NCI-H460 (cell line): ENCODE results near the gene DUSP22. TPM values are rescaled to one million over a fixed set of nuclear protein-coding genes. Genes with fewer than 3 reads are reported as not detected.

Experiments
- DNase-seq: peaks from one replicate; pipeline ENCODE4 v3.0.0-alpha.2; 2016; ENCODE audit warnings: low read depth; ENCODE audit errors: extremely low read depth
- total RNA-seq: library from RNA; depleted of rRNA; stranded (reverse); fragments of >200 nt; shearing (Covaris generic); gene quantifications from 2 replicates; pipeline ENCODE4 v1.2.3, GENCODE V29; 2014

DUSP22 gene
- total RNA-seq, 1 experiment from 2014 or later: 48.4 TPM

DNA sequence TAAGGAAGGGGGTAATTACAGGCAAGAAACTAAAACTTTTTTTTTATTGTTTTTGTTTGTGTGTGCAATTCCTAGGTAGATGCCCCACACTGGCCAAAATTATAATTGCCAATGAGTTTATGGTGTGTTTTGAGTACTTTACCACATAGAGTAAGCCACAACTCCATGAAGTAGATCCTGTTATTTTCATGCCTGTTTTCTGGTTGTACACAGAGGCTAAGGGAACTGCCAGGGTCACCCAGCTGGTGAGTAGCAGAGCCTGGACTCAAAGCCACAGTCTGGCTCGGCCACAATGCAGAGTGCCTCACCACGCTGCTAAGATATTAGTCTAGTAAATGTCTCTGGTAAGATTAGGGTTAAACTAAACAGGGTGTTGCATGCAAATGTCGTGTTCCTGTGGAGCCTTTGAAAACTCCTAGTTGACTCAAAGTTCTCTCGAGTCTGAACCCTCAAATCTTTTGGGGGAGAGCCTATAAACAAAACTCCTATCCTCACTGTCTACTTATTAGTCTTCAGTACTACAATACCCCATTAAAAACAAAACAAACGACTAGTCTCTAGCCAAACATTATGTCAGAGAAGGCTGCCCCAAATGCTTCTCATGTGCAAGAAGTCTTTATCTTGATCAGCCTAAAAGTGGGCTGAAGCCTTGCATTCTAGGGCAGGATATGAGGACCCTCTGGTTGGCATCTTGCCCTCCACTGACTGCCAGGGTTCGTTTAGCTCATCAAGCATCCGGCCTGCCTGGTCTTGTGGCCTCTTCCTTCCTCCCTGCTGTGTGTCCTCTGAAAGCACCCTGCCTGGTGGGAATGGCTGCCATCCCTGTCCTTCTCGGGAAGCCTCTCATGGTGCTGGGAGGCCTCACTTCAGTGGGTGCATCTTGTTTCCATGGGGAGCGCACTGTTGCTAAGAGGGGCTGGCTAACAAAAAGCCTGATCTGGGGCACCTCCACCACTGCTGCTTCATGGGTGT lies 4.2 kb downstream of the DUSP22 start:
- no peak for DNase-seq

DNA sequence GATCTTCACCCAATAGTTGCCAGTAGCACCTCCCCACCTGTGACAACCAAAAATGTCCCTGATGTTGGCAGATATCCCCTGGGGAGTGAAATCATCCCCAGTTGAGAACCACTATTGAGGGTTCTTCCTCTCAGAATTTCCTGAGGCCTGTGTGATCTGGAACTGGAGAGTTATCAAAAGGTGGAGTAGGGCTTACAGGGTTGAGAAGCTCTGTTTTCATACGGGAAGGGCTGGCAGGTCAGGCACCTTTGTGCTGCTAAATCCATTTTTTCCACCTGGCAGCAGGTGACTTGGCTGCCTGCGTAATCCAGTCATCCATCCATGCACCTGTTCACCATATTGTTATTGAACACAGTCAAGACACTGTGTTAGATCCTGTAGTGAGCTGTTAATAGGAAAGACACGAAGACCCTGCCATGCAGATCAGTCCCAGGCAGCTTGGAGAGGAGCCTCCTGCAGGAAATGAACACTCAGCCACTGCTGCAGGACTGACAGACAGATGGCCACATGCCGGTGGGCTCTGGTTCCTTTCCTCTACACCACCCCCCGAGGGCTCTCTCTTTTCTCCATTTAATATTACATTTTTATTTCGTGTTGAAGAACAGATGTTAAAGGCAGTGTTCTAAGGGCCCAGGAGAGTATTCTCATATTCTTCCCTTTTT lies 5.4 kb downstream of the DUSP22 start:
- DNase-seq: no peak

DNA sequence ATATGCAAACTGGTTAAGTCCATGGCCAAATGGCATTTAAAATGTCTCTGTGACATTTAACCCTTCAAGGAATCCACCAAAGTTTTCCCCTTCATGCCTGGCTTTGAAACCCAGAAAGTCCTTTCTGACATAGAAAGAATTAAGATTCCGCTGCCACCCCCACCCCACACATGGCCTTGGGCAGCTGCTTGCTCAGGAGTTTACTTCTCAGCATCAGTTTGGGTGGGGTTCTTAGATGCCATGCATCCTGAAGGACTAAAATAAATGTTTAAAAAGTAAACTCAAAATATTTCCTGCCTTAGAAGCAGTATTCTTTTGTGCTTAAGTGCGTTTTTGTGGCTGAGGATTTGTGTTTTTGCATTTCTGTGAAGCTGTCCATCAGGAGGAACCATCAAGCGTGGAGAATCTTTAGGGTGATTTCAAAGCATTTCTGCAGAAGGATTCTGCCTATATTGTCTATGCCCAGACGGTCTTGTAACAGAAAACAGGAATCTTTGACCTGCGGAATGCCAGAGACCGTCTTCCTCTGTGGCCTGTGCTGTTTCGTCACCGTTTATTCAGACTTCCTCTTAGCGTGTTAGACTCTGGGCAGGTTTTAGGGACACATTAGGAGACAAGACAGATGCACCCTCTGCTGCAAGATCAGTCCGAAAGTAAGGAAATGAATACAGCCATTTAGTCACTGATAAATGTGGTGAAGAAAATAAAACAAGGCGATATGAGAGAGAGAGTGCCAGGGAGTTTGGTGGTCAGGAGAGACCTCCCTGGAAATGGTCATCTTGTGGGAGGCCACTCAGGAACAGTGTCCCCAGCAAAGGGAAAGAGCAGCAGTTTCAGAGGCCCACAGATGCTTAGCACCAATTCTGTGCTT lies 6.2 kb downstream of the DUSP22 start:
- no peak for DNase-seq

DNA sequence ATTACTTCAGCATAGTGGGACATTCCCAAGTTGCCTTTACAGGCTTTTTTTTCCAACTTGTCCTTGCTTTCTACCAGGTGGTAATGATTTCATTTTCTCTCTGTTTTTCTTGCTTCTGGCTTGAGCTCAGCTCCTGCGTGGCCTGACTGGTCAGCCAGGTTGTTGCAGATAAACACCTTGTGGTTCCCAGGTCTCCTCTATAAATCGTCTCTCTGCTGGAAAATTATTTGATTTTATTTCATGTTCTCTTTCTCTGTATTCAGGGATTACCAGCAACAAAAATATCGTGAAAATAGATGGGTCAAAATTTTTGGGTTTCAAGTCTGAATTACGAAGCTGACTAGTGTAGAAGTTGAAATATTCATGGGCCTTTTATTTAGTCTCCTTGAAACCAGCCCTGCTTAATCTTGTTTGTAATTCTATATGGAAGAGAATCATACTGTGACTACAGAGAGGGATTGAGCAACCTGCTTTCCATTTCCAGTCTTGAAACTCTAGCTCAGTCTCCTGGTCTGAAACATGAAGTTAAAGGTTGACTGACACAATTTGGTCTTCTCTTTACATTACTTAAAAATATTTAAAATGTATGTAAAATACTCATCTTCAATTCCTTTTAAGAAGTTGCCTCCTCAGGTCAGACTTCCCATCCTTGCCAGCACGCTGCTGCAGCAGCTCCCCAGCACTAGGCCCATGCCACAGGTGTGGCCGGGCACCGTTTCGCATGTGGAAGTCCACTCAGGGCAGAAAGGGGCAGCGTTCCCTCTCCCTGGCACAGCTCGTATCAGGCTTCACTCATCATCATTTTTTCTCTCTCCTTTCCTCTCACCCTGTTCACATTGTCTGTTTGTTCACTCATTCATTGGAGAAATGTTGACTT lies 7.1 kb downstream of the DUSP22 start:
- no peak for DNase-seq

DNA sequence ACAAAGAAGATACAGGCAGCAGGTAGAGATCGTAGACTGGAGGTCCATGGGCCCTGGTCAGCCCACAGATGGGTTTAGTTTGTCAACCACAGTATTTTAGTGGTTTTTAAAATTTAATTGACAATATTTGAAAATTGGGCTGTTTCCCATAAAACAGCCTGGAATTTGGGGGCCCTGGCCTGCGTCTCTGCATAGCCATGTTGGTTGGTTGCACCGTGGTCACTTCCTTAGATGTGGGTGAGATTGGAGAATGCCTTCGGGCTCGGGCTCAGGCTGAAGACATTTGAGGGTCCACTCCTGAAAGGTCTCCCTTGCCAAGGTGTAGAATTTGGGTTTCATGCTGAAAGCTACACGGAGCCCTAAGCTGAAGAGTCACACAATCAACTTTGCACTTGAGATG lies 7.7 kb downstream of the DUSP22 start:
- DNase-seq: no peak

DNA sequence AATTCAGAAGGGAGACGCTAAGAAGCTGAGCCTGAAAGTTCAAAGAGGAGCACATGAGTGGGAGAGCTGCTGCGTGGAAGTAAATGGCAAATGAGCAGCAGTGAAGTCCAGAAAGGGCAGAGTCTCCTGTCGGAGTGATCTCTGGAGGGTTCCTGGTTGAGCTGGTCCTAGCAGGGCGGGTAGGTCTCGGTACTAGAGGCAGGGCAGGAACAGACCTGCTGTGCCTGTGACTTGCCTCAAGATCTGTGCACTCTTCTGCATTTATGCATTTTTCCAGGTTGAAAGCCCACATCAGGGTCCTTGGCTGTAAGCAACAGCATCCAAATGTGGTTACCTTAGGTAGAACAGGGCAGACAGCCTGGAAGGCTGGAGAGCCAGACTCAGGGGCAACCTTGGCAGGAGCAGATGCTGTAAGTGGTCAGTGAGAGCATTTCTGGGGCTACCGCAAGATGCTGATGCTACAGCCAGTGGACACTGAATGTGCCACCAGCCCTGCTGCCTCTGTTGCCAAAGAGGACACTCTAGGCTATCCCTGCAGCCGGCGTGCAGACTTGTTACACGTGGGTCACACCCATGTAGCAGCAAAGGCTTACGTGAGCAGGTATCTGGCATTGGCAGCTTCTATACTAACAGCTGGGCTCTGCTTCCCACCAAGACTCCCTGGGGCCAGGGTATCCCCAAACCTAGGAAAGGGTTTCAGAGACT lies 8.4 kb downstream of the DUSP22 start:
- DNase-seq: no peak

DNA sequence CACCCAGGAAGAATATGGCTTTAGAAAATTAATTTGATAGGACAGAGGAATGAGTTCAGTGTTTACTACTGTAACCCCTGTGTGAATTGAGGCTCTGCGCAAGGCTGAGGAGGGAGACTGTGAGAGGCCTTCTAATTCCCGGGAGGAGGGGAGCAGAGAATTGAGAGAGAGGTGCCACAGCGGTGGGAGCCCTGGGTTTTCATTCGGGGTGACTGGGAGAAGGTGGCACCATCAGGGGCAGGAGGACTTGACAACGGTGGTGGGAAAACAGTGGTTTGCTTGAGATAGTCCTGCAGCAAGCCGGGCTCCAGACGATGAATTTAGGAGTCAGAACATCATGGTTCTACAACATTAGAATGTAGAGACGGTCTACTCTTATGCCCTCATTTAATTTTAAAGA lies 9.2 kb downstream of the DUSP22 start:
- no peak for DNase-seq

DNA sequence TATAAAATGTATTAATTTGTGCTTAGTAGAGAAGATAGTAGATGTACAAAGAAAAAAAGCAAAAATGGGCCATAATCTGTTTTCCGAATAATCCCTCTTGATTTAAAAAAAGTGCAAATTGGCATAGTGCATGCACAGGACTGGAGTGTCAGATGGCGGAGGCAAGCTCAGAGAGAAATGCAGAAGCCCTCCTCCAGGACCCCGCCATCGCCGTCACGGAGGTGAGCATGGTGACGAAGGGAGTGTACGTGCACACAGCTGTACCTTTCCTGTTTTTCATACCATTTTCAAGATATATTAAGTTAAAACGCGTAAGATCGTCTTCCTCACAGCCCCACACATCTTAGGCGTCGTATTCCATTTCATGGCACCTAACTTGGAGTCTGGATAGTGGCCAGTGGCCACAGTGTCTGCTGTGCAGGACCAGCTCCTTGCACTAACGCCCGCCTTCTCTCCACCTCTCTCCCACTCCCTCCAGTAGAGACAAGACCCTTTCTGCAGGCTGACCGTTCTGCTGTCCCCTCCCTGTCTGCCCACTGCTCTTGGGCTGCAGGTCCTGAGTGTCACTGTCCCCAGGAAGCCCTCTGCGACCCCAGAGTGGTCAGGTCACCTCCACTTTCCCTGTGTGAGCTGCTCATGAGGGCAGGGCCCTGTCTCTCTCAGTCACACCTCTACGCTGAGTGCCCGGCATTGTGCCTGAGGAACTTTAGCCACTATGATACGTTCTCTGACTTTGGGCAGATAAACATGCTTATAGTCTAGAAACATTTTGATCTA lies 9.8 kb downstream of the DUSP22 start:
- no peak for DNase-seq

DNA sequence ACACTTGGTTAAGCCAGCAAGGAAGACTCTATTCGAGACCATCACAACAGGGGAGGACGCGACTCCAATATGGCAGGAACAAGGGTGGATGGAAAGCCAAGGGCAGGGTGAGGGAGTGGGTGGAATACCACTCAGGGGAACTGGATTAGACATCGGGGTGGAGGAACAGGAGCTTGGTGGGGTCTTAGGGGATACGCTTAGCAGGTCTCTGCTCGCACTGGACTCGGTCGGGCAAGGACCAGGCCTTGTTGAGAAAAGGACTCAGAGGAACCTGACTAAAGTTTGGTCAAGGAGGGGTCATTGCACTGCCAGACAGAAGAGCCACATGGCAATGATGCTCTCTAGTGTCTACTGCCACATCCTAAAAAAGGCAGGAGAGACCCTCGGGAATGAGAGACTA lies 10.5 kb downstream of the DUSP22 start:
- no peak for DNase-seq

DNA sequence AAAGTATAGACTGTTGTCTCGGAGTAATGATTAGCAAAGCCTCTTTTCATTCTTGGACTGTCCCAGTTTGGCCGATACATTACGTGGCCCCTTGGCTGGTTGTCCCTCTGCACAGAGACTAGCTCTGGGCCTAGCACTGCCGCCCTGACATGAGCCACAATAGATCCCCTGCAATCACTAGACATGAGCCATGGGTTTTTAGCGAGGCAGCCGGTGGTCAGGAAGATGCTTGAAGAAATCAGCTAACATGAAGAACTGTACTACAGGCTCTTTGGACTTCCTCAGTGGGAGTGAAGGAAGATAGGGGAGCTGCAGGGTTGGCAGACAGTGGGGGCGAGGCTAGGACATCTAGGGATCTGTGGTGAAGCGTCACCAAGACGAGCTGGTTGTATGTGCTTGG lies 11.0 kb downstream of the DUSP22 start:
- no peak for DNase-seq

DNA sequence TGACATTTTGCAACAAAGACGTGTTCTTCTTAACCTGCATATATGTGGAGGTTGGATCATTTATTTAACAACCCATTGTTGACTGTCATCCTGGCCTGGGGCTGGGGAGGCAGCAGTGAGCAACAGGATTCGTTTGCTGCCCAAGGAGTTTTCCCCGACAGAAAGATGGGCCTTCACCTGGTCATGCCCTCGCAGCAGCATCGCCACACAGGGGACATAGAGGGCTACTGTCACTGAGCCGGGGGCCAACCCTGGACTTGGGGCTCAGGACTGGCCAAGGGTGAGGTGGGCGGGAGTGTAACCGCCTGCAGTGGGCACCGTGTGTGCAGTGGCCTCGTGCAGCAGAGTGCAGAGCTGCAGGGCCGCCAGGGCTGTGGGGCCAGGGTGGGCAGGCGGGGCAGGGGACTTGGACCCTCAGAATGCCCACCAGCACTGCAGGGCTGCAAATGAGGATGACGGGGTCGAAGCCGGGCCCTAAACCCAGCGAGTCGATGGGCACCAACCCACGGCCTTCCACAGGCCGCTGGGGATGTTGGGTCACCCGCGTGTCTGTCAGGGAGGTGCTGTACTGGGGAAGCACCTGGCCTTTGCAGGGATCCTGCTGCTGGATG lies 11.8 kb downstream of the DUSP22 start:
- no peak for DNase-seq

DNA sequence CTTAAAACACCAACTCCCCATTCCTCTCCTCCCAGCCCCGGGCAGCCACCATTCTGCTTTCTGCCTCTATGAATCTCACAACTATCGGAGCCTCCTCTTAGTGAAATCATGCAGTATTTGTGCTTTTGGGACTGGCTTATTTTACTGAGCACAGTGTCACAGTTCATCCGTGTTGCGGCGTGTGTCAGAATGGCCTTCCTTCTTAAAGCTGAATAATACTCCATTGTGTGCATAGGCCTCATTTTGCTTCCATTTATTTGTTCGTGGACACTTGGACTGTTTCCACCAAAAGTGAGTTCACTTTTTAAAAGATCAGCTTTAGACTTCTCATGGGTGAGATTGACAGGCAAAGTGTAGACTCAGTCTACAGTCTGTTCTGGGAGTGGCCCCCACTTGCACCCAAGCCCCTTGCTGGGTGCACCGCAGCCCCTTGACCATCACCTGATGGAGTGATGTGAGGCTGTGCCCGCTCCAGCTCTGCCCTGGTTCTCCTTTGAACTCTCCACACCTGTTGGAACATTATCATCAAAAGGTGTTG lies 12.6 kb downstream of the DUSP22 start:
- DNase-seq: no peak

DNA sequence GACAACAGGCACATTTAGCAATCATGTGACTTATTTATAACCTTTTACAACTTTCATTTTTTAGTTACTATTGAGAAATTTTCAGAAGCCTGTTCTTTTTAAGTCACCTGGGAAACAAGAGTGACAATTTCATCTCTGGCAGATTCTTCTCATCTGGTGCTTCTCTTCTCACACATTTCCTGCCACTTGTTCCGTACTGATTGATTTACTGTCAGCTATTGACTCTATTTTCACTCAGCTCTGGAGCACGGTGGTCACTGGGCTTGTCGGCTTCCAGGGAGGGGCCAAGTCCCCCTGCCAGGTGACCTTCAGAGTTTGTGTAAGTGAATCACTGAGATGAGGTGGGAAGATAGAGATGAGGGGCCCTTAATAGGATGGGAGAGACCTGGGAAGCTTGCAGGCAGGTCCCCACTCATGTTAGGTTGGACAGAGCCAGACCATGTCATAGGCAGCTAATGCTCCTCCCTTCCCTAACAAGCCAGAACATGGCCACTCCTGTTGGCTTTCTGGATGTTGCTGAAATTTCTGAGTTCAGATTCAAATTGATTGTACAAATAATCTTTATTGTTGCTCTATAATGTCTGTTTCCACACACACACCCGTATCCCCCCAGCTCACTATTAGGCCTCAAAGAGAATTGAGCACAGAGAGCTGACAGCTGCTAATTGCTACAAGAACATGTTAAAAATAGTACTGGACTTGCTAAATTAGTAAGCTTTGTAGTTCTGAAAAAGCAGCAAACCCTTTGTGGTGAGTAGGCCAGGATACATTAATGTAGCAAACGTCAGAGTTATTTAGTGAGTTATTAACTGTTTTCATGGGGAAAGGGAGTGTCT lies 13.3 kb downstream of the DUSP22 start:
- no peak for DNase-seq

DNA sequence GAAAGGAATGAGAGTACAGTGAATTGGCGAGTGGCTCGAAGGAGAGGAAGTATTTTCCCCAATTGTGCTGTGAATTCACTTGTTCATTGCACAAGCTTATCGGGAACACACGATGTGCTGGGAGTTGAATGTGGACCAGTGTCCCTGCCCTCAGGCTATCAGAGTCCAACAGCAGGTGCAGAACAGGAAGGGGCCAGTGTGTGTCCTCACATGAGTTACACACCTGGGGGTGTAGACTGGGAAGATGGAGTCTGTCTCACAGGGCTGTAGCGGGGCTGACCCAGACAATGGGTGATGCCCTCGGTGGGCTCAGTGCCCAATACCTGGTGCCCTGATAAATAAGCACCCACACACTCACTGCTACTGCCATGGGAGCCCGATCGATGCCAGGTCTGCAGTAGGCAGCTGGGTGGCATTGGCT lies 14.4 kb downstream of the DUSP22 start:
- DNase-seq: no peak

DNA sequence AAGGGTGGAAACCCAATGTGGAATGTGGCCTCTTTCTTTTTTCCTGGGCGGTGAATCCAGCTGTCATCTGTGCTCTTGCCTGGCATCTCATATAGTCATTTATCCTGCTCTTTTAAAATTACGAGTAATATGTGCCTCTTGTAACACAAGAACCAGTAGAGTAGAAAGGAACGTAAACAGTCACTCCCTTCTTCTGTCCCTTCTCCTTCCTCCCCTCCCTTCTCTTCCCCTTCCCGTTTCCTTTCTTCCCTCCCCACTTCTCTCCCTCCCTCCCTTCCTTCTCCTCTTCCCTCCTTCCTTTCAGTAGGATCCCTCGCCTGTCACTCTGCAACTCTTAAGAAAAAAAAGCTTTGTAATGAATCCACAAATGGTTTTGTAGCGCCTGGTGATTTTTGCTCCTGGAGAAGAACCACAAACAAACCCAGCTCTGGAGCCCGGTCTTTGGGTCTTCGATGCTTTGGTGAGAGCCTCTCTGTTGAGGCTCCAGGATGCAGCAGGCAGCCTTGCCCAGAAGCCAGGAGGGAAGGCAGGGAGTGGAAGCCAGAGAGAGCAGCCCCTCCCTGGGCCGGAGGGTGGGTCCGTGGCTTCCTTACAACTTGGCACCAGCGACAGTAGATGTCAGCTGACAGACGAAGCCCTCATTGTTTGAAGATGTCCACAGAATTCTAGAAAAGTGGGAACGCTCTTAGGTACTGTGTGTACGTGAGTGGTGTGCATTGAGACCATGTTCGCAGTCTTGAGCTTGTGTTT lies 15.0 kb downstream of the DUSP22 start:
- no peak for DNase-seq

DNA sequence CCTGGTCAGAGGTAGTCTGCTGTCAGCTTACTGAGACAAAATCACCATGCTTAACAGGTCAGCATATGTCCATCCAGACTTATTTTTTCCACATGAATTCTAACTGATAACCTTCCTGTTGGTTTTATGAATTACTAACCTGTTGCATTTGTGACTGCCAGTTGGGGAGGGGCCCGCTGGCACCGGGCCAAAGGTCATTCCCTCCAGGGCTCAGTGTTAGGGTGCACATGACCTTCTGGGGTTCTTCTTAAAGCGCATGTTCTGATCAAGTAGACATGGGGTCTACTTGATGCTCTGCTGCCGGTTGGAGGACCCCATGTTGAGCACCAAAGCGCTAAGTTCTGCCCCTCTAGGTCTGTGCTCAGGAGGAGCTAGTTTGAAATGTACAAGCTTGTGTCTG lies 15.6 kb downstream of the DUSP22 start:
- DNase-seq: no peak
